Measurements from ENCODE around the gene IMMT. TPM values are rescaled to one million over a fixed set of nuclear protein-coding genes. Genes with fewer than 3 reads are reported as not detected.

The IMMT gene
- polyA plus RNA-seq, 2 donors: 15.3 to 38.1 TPM

DNA sequence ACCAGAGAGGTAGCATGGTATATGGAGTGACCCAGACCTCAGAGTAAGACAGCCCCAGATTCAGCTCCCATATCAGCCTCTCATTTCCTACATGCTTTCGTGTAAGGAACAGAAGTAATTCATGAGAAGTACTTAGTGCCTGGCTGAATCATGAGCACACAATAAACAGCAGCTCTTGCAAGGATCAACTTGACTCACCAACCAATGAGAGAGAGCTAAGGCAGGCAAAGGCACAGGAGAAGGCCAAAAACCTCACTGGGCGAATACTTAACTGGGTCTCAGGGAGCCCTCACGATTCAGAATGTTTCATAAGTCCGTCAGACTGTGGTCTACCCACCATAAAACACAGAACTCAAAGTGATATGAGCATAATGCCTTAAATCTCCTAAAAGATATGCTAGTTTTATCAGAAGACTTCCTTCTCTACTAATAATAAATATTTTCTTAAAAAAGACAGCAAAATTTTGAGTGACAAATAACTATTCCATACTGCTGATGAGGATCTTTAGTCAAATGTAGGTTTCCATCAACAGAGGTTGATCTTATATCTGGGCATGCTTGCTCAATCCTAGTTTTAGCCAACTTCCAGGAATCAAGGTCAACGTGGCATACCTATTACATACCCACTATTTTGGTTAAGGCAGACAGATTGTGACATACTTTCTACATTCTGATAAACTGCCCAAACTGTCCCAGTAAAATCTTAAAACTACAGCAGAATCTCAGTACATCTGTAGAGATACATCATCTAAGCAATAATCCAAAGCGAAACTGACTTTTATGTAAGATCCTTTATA is 34.9 kb downstream of the IMMT start:
- Histone ChIP-seq H3K9me3 (ENCODE audit: control insufficient read depth in 2 of 2, insufficient read depth in 1 of 2, low read depth in 1 of 2, low read length in 1 of 2) (no peaks in the 10 kb centered on the region), H3K4me1 (ENCODE audit: control insufficient read depth in 2 of 2, insufficient read depth in 2 of 2, low read length in 1 of 2) (no peaks in the 10 kb centered on the region), H3K36me3 (ENCODE audit: control insufficient read depth in 2 of 2, insufficient read depth in 2 of 2, low read length in 1 of 2) (peaks cover 4 to 13% of the 10 kb centered on the region in 2 donors), H3K4me3 (ENCODE audit: low read depth in 1 of 2, low read length in 2 of 2) (no peak overlapping the region), H3K27me3 (ENCODE audit: control insufficient read depth in 1 of 2, insufficient read depth in 2 of 2, low read length in 2 of 2) (no peaks in the 10 kb centered on the region), H3K27ac (ENCODE audit: low read depth in 2 of 2, low read length in 1 of 2) (no peak overlapping the region)
- WGBS, 2 donors: 91 to 94% methylated on average over 6 of the region's 6 CpGs

DNA sequence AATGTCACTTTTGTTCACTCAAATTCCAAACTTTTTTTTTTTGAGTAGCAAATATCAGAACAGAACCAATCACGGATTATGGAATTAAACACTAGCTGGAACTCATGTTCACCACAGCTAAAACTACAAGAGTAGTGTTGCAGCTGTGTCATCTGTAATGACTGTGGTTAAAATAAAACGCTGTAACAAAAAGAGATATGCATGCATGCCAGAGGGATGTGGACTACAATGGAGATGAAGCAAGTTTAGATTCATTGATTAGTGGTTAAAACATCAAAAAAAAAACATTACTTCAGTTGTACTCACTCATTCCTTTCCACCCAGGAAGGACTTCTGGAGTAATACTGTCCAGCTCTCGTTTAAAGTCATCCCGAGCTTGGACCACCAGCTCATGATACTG is 37.0 kb downstream of the IMMT start:
- 90 to 94% methylated on average over 4 of the region's 4 CpGs for WGBS, 2 donors
- no peaks in the 10 kb centered on the region for H3K9me3 ChIP-seq (ENCODE audit: control insufficient read depth in 2 of 2, insufficient read depth in 1 of 2, low read depth in 1 of 2, low read length in 1 of 2)
- H3K4me3 ChIP-seq (ENCODE audit: low read depth in 1 of 2, low read length in 2 of 2): no peak overlapping the region
- no peak overlapping the region for H3K27ac ChIP-seq (ENCODE audit: low read depth in 2 of 2, low read length in 1 of 2)
- H3K36me3 ChIP-seq (ENCODE audit: control insufficient read depth in 2 of 2, insufficient read depth in 2 of 2, low read length in 1 of 2): peaks cover 4 to 14% of the 10 kb centered on the region in 2 donors
- no peaks in the 10 kb centered on the region for H3K4me1 ChIP-seq (ENCODE audit: control insufficient read depth in 2 of 2, insufficient read depth in 2 of 2, low read length in 1 of 2)
- no peaks in the 10 kb centered on the region for H3K27me3 ChIP-seq (ENCODE audit: control insufficient read depth in 1 of 2, insufficient read depth in 2 of 2, low read length in 2 of 2)

DNA sequence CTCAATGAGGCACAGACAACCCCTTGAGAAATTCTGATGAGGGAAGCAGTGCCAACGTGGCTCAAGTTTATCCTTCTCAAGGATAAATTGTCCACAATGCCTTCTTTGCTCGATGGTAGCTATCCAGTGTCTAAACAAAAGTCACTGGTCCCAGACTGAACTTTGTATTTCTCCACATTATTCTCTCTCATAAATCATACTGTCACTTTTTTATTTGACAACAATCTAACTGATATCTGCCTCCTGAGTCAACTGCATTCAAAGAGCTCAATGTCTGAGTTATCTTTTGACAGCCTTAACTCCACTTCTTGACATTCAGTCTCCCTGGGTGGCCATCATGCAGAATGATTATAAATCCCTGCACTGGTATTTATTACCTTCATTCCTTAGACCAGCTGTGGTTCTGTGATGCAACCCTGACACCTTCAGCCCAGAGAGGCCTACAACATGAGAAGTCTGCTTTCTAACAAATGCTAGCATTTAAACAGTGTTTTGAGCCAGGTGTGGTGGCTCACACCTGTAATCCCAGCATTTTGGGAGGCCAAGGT is 38.2 kb downstream of the IMMT start:
- Histone ChIP-seq H3K36me3 (ENCODE audit: control insufficient read depth in 2 of 2, insufficient read depth in 2 of 2, low read length in 1 of 2) (peaks cover 4 to 11% of the 10 kb centered on the region in 2 donors), H3K4me3 (ENCODE audit: low read depth in 1 of 2, low read length in 2 of 2) (no peak overlapping the region), H3K9me3 (ENCODE audit: control insufficient read depth in 2 of 2, insufficient read depth in 1 of 2, low read depth in 1 of 2, low read length in 1 of 2) (no peaks in the 10 kb centered on the region), H3K4me1 (ENCODE audit: control insufficient read depth in 2 of 2, insufficient read depth in 2 of 2, low read length in 1 of 2) (no peaks in the 10 kb centered on the region), H3K27me3 (ENCODE audit: control insufficient read depth in 1 of 2, insufficient read depth in 2 of 2, low read length in 2 of 2) (no peaks in the 10 kb centered on the region), H3K27ac (ENCODE audit: low read depth in 2 of 2, low read length in 1 of 2) (no peak overlapping the region)
- whole genome bisulfite sequencing, 2 donors: 80 to 83% methylated on average over 2 of the region's 2 CpGs

DNA sequence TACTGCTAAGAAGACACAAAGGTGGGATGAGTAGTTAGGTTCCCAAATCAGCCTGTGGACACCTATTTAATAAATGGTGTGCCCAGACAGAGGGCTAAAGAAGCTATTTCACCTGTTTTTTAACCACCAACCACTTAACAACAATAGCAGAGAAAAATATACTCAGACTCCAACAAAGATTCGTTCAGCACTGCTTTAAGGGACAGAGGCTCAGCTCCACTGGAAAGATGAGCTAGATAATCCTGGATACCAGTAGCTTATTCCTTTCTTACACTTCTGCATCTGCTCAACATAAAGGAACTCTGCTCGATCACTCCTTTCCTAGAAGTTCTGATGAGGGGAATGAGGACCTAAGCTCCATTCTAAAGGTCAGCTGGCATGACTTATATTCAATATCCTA is 44.8 kb downstream of the IMMT start:
- no peak overlapping the region for H3K27ac ChIP-seq (ENCODE audit: low read depth in 2 of 2, low read length in 1 of 2)
- 94 to 96% methylated on average over 2 of the region's 2 CpGs for WGBS, 2 donors

DNA sequence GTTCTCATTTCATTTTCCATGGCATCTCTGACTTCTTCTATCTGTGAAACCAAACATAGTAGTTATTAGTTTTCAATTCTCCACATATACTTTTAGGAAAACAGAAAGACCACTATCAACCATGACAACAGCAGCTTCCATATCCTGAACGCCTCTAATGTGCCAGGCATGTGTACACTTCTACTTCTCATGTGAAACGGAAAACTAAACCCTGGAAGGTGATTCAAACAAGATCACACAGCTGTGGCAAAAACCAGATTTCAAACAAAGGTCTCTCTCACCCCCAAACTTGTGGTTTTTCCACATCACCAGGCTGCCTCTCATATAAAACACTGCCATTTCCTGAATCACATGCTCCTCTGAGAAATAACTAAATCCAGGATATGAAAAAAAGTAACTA is 47.5 kb downstream of the IMMT start:
- H3K27ac ChIP-seq (ENCODE audit: low read depth in 2 of 2, low read length in 1 of 2): no peak overlapping the region
- no peak overlapping the region for H3K4me3 ChIP-seq (ENCODE audit: low read depth in 1 of 2, low read length in 2 of 2)
- no peaks in the 10 kb centered on the region for H3K27me3 ChIP-seq (ENCODE audit: control insufficient read depth in 1 of 2, insufficient read depth in 2 of 2, low read length in 2 of 2)
- 90 to 92% methylated on average over 2 of the region's 2 CpGs for WGBS, 2 donors
- no peaks in the 10 kb centered on the region for H3K4me1 ChIP-seq (ENCODE audit: control insufficient read depth in 2 of 2, insufficient read depth in 2 of 2, low read length in 1 of 2)
- peaks cover 4 to 27% of the 10 kb centered on the region in 2 donors for H3K36me3 ChIP-seq (ENCODE audit: control insufficient read depth in 2 of 2, insufficient read depth in 2 of 2, low read length in 1 of 2)
- H3K9me3 ChIP-seq (ENCODE audit: control insufficient read depth in 2 of 2, insufficient read depth in 1 of 2, low read depth in 1 of 2, low read length in 1 of 2): no peaks in the 10 kb centered on the region

More for the DNA sequence above, 44.8 kb downstream of the IMMT start:
- Histone ChIP-seq H3K4me1 (ENCODE audit: control insufficient read depth in 2 of 2, insufficient read depth in 2 of 2, low read length in 1 of 2) (no peaks in the 10 kb centered on the region), H3K9me3 (ENCODE audit: control insufficient read depth in 2 of 2, insufficient read depth in 1 of 2, low read depth in 1 of 2, low read length in 1 of 2) (no peaks in the 10 kb centered on the region), H3K4me3 (ENCODE audit: low read depth in 1 of 2, low read length in 2 of 2) (no peak overlapping the region), H3K27me3 (ENCODE audit: control insufficient read depth in 1 of 2, insufficient read depth in 2 of 2, low read length in 2 of 2) (no peaks in the 10 kb centered on the region), H3K36me3 (ENCODE audit: control insufficient read depth in 2 of 2, insufficient read depth in 2 of 2, low read length in 1 of 2) (peaks cover 4 to 17% of the 10 kb centered on the region in 2 donors)

DNA sequence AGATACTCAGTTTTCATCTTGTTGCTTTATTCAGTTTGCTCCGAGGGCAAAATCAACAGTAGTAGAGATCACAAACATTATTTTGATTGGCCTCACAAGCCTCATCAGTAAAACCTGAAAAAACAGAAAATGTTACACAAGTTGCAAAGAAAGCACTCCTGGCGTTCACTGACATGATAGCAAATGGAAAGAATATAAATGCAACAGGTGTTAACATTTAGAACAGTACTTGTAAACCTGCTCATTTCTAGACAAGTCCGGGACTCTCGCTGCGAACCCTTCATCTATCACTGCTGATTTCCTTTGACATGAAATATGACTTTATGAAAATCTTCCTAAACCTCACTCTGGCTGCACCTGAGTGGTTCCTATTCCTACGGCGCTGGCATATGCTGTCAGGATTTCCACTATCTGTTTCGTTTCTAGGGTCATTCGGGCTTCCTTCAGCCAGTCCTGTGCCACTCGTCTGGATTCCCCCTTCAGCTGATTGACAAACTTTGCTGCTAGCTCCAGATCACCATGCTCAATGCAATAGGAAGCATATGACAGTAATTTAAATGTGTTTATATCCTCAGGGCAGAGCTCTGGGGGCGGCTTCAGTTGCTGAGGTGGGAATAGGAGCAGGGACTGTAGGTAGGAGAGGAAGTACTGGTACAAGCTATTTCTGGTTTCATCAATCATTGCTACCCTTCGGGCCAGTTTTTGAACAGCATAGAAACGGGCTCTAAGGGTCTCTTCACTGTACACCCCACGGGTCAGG is 51.2 kb downstream of the IMMT start:
- Histone ChIP-seq H3K36me3 (ENCODE audit: control insufficient read depth in 2 of 2, insufficient read depth in 2 of 2, low read length in 1 of 2) (peaks cover 3 to 30% of the 10 kb centered on the region in 2 donors), H3K27ac (ENCODE audit: low read depth in 2 of 2, low read length in 1 of 2) (no peak overlapping the region)
- WGBS, 2 donors: 87 to 88% methylated on average over 14 of the region's 14 CpGs

DNA sequence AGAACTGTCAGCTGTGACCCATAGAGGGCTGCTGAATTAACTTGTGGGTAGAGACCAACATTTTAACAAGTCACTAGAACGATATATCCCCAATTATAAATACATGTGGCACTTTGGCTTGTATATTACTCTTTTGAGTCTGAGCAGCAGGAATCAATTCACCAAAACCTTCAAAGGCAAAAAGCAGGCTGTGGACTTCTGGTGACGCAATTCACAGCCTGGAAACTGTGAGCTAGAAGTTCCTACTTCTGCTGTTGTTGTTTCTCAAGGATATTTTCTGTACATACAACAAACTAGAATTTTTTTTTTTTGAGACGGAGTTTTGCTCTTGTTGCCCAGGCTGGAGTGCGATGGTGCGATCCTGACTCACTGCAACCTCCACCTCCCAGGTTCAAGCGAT is 52.0 kb downstream of the IMMT start:
- WGBS, 2 donors: 90 to 91% methylated on average over 6 of the region's 6 CpGs
- no peak overlapping the region for H3K27ac ChIP-seq (ENCODE audit: low read depth in 2 of 2, low read length in 1 of 2)
- no peaks in the 10 kb centered on the region for H3K9me3 ChIP-seq (ENCODE audit: control insufficient read depth in 2 of 2, insufficient read depth in 1 of 2, low read depth in 1 of 2, low read length in 1 of 2)
- H3K4me3 ChIP-seq (ENCODE audit: low read depth in 1 of 2, low read length in 2 of 2): no peak overlapping the region
- H3K4me1 ChIP-seq (ENCODE audit: control insufficient read depth in 2 of 2, insufficient read depth in 2 of 2, low read length in 1 of 2): no peaks in the 10 kb centered on the region
- peaks cover under 1 to 32% of the 10 kb centered on the region in 2 donors for H3K36me3 ChIP-seq (ENCODE audit: control insufficient read depth in 2 of 2, insufficient read depth in 2 of 2, low read length in 1 of 2)
- H3K27me3 ChIP-seq (ENCODE audit: control insufficient read depth in 1 of 2, insufficient read depth in 2 of 2, low read length in 2 of 2): no peaks in the 10 kb centered on the region

More for the DNA sequence above, 51.2 kb downstream of the IMMT start:
- no peak overlapping the region for H3K4me3 ChIP-seq (ENCODE audit: low read depth in 1 of 2, low read length in 2 of 2)
- H3K27me3 ChIP-seq (ENCODE audit: control insufficient read depth in 1 of 2, insufficient read depth in 2 of 2, low read length in 2 of 2): no peaks in the 10 kb centered on the region
- no peaks in the 10 kb centered on the region for H3K4me1 ChIP-seq (ENCODE audit: control insufficient read depth in 2 of 2, insufficient read depth in 2 of 2, low read length in 1 of 2)
- no peaks in the 10 kb centered on the region for H3K9me3 ChIP-seq (ENCODE audit: control insufficient read depth in 2 of 2, insufficient read depth in 1 of 2, low read depth in 1 of 2, low read length in 1 of 2)

DNA sequence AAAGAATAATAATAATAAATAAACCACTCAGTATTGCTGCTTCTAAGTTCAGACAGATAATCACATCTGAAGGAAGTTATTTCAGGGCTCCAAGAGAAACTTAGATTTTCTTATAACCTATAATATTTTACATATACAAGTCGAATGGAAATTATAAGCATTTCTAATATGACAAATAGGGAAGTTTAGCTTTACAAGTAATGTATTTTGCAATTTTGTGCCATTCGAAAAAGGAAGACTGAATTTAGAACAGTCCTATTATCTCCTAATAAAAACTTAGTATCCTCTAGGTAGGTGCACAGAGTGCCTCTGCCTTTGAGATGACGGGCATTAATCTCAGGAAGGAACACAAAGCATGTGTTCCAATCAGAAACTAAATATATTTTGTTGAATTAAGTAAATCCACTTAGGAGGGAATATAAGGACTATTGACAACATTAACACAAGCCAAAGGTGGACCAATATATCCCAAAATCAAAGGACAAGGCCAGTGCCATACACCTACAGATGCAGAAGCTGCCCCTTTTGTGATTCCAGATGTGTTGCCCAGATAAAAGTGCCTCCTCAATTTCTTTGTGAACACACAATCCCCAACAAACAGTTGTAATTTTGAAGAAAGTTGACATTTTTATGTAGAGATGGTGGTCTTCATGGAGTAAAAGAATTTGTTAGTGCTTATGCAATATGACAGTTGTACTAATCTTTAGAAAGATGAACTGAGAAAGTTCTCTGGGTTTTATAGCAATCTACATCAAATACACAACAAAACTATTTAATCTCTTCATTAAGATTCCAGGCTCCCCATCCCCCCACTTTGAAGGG is 52.6 kb downstream of the IMMT start:
- Histone ChIP-seq H3K27me3 (ENCODE audit: control insufficient read depth in 1 of 2, insufficient read depth in 2 of 2, low read length in 2 of 2) (no peaks in the 10 kb centered on the region), H3K9me3 (ENCODE audit: control insufficient read depth in 2 of 2, insufficient read depth in 1 of 2, low read depth in 1 of 2, low read length in 1 of 2) (no peaks in the 10 kb centered on the region), H3K4me1 (ENCODE audit: control insufficient read depth in 2 of 2, insufficient read depth in 2 of 2, low read length in 1 of 2) (no peaks in the 10 kb centered on the region), H3K36me3 (ENCODE audit: control insufficient read depth in 2 of 2, insufficient read depth in 2 of 2, low read length in 1 of 2) (peaks cover 3 to 32% of the 10 kb centered on the region in 2 donors), H3K27ac (ENCODE audit: low read depth in 2 of 2, low read length in 1 of 2) (no peak overlapping the region), H3K4me3 (ENCODE audit: low read depth in 1 of 2, low read length in 2 of 2) (no peak overlapping the region)
- WGBS, 2 donors: 72 to 83% methylated on average over 3 of the region's 3 CpGs

DNA sequence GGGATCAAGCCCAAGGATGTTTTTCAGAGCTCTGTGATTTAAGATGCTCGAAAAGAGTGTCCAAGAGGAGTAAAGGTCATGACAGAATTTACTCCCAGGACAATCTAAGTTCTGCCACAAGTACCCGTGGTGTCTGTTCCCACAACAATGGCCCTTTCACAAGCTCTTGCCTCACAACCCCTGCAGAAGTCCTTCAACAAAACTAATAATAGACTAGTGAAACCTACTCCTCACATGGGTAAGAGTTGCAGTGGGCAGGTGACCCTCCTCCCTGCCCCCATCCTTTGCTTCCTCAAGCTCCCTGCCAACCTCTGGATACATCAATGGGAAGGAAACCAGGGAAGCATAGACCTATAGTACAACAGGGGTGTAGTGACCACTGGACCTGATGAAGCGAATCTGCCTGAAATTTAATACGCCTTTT is 54.3 kb downstream of the IMMT start:
- Histone ChIP-seq H3K27ac (ENCODE audit: low read depth in 2 of 2, low read length in 1 of 2) (no peak overlapping the region), H3K36me3 (ENCODE audit: control insufficient read depth in 2 of 2, insufficient read depth in 2 of 2, low read length in 1 of 2) (peaks cover 12 to 34% of the 10 kb centered on the region in 2 donors), H3K4me1 (ENCODE audit: control insufficient read depth in 2 of 2, insufficient read depth in 2 of 2, low read length in 1 of 2) (no peaks in the 10 kb centered on the region), H3K27me3 (ENCODE audit: control insufficient read depth in 1 of 2, insufficient read depth in 2 of 2, low read length in 2 of 2) (no peaks in the 10 kb centered on the region), H3K9me3 (ENCODE audit: control insufficient read depth in 2 of 2, insufficient read depth in 1 of 2, low read depth in 1 of 2, low read length in 1 of 2) (no peaks in the 10 kb centered on the region), H3K4me3 (ENCODE audit: low read depth in 1 of 2, low read length in 2 of 2) (no peak overlapping the region)
- WGBS, 2 donors: 80 to 87% methylated on average over 4 of the region's 4 CpGs

Data from esophagus (tissue), 2 donors.